ENCODE data around the gene TEDDM1. TPM values are rescaled to one million over a fixed set of nuclear protein-coding genes. Genes with fewer than 3 reads are reported as not detected.

The TEDDM1 gene
- polyA plus RNA-seq, 6 donors from 2014 or later, result 0.13 to 0.34 (median 0.23) TPM; not detected in 2

DNA sequence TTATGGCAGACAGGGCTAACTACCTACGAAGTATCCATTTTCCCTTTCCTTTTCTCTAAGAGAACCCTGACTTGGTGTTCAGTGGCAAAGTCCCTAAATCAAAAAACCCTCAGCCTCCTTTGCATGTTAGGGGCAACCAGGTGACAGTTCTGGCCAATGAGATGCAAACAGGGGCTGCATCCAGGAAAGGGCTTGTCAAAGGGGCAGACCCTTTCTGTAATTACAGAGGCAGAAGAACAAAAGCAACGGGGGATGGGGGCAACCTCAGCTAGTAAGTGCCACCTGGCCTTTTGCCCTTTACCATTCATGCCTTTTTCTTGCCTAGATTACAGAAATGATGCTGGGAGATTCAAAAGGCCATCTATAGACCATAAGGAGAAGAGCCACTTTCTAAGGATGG, 43.3 kb downstream of the TEDDM1 start:
- H3K9me3 Mint-ChIP-seq, result peaks cover 0 to 1% (median 0%) of the 10 kb centered on the region in 7 donors
- peak overlapping the region in 1 of 6 donors; percentile 48 for H3K27ac Mint-ChIP-seq
- H3K27me3 Mint-ChIP-seq, result no peaks in the 10 kb centered on the region
- DNase-seq, result no peak
- no peak overlapping the region for H3K4me3 Mint-ChIP-seq
- peaks cover 0 to 2% (median 0%) of the 10 kb centered on the region in 3 donors for H3K4me1 Mint-ChIP-seq
- no peaks in the 10 kb centered on the region for H3K36me3 Mint-ChIP-seq
- no peak for ATAC-seq (ENCODE audit: low read depth in 2 of 2)

DNA sequence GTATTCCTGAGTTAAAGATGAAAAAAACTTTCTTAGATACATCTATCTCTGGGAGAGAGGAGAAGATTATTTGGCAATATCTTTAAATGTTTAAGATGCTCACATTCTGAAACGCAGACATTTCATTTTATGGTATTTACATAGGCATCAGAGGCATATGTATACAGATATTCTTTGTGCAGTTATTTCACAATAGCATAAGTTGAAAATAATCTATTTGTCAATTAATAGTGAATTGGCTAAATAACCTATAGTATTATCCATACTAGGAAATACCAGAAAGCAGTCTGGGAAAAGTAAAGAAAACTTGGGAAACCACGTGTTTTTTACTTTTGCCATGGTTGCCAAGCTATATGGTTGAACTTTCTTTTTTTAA, 44.8 kb downstream of the TEDDM1 start:
- Mint-ChIP-seq H3K27me3 (no peaks in the 10 kb centered on the region), H3K27ac (no peak overlapping the region), H3K36me3 (no peaks in the 10 kb centered on the region), H3K9me3 (peaks cover 0 to 1% (median 0%) of the 10 kb centered on the region in 7 donors), H3K4me3 (no peak overlapping the region), H3K4me1 (peaks cover 0 to 2% (median 0%) of the 10 kb centered on the region in 3 donors)
- ATAC-seq (ENCODE audit: low read depth in 2 of 2) (no peak), DNase-seq (no peak)

DNA sequence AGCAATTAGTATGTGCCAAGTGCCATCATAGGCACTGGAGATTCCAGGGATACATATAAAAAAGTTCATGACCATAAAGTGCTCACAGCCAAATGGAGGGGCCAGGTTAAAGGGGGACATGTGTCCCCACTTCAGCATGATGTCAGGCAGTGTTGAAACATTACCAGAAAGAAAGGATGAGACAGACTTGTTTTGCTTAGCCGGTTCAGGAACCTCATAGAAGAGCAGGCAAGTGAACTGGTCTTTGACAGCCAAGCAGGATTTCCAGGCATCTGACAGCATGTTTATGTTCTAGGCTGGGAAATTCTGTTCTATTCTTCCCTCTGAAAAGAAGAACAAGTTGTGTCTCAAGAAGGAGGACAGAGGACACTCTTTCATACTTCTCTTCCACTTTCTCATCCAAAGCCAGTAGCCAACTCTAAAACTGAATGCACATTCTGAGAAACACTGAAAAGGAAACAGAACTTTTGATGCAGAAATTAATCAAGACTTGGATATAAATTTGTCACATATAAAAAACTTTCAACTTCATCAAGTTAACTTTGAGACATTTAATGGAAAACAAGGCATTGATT, 48.6 kb downstream of the TEDDM1 start:
- Mint-ChIP-seq H3K36me3 (no peaks in the 10 kb centered on the region), H3K27ac (no peak overlapping the region), H3K9me3 (no peaks in the 10 kb centered on the region), H3K27me3 (peaks cover 0 to 6% (median 0%) of the 10 kb centered on the region in 3 donors), H3K4me1 (no peaks in the 10 kb centered on the region), H3K4me3 (no peak overlapping the region)
- DNase-seq (no peak), ATAC-seq (ENCODE audit: low read depth in 2 of 2) (no peak)

GRCh38 chr1:182350839-182351238, 49.6 kb downstream of the TEDDM1 start:
- Mint-ChIP-seq H3K36me3 (no peaks in the 10 kb centered on the region), H3K27ac (peak overlapping the region in 1 of 6 donors; percentile 2), H3K4me3 (no peak overlapping the region), H3K9me3 (no peaks in the 10 kb centered on the region), H3K27me3 (peaks cover 0 to 6% (median 0%) of the 10 kb centered on the region in 3 donors), H3K4me1 (no peaks in the 10 kb centered on the region)
- no peak for ATAC-seq (ENCODE audit: low read depth in 2 of 2)
- no peak for DNase-seq

- Mint-ChIP-seq H3K4me1 (no peaks in the 10 kb centered on the region), H3K27ac (peak overlapping the region in 1 of 6 donors; percentile 70), H3K27me3 (peaks cover 0 to 6% (median 0%) of the 10 kb centered on the region in 3 donors), H3K9me3 (no peaks in the 10 kb centered on the region), H3K36me3 (no peaks in the 10 kb centered on the region), H3K4me3 (no peak overlapping the region)
- DNase-seq, result no peak
- no peak for ATAC-seq (ENCODE audit: low read depth in 2 of 2)
Observed at GRCh38 chr1:182348961-182349747, 51.3 kb downstream of the TEDDM1 start.

Other genes with a start within 250 kb of the TEDDM1 start
- gene GLUL, start 8.9 kb downstream of the TEDDM1 start, polyA plus RNA-seq (ENCODE audit: low read depth in 6 of 6), result 10 to 100 TPM; 35.7 to 93.8 (median 65.5) TPM
- gene RGSL1, start 49.5 kb upstream of the TEDDM1 start, polyA plus RNA-seq (ENCODE audit: low read depth in 6 of 6), result under 1 TPM in 1 of 6 donors, not detected in 5; 0.13 TPM
- 10 to 100 TPM in 1 of 6 donors, 1 to 10 TPM in 5; 5.0 to 10.1 (median 7.1) TPM for gene RNASEL, start 188.6 kb upstream of the TEDDM1 start, polyA plus RNA-seq (ENCODE audit: low read depth in 6 of 6)
- 1 to 10 TPM in 4 of 6 donors, under 1 TPM in 2; 0.52 to 8.9 (median 1.8) TPM for gene RGS16, start 203.7 kb upstream of the TEDDM1 start, polyA plus RNA-seq (ENCODE audit: low read depth in 6 of 6)